Liver (tissue), 9 donors: ENCODE results near the gene LHFPL2. TPM values are rescaled to one million over a fixed set of nuclear protein-coding genes. Genes with fewer than 3 reads are reported as not detected.

ENCODE experiments used
- DNase-seq: peaks from one replicate; pipeline ENCODE4 v3.0.0-alpha.2; 2017; ENCODE audit warnings: low spot score
- H3K27ac ChIP-seq, 2 donors: one replicate each; pipeline ENCODE4 v1.7.0; 2013; ENCODE audit warnings: inconsistent platforms in 2 of 2, low read length in 2 of 2, control low read depth in 1 of 2, low read depth in 1 of 2, mild to moderate bottlenecking in 1 of 2
- H3K27me3 ChIP-seq, 4 donors: one replicate each; pipeline versions ENCODE4 v1.6.1 to v1.7.0; 2013; ENCODE audit warnings: low read length in 3 of 4, inconsistent platforms in 1 of 4, mild to moderate bottlenecking in 1 of 4, moderate library complexity in 1 of 4; ENCODE audit not compliant: control insufficient read depth in 4 of 4, insufficient read depth in 4 of 4
- H3K36me3 ChIP-seq, 4 donors: one replicate each; pipeline versions ENCODE4 v1.6.1 to v1.7.0; 2013; ENCODE audit warnings: low read length in 3 of 4, mild to moderate bottlenecking in 3 of 4, low read depth in 1 of 4, moderate library complexity in 1 of 4; ENCODE audit not compliant: control insufficient read depth in 4 of 4, insufficient read depth in 3 of 4
- H3K4me1 ChIP-seq, 4 donors: one replicate each; pipeline versions ENCODE4 v1.6.1 to v1.7.0; 2013; ENCODE audit warnings: low read length in 3 of 4, mild to moderate bottlenecking in 3 of 4, moderate library complexity in 1 of 4; ENCODE audit not compliant: control insufficient read depth in 4 of 4, insufficient read depth in 4 of 4
- H3K4me3 ChIP-seq, 3 donors: one replicate each; pipeline versions ENCODE4 v1.6.1 to v1.7.0; 2013; ENCODE audit warnings: low read length in 3 of 3, control low read depth in 1 of 3, low read depth in 1 of 3, mild to moderate bottlenecking in 1 of 3
- H3K9ac ChIP-seq, 2 donors: one replicate each; pipeline ENCODE4 v1.7.0; 2013; ENCODE audit warnings: low read length in 2 of 2, mild to moderate bottlenecking in 2 of 2, moderate library complexity in 2 of 2, control low read depth in 1 of 2, low read depth in 1 of 2
- H3K9me3 ChIP-seq, 4 donors: one replicate each; pipeline versions ENCODE4 v1.6.1 to v1.7.0; 2013; ENCODE audit warnings: low read length in 3 of 4; ENCODE audit not compliant: control insufficient read depth in 4 of 4
- EGR1 ChIP-seq, 2 donors: IDR thresholded peaks; 2 replicates each; pipeline ENCODE4 v1.6.1; 2016 to 2018; ENCODE audit warnings: antibody characterized with exemption in 2 of 2, low read depth in 2 of 2
- FOXA1 ChIP-seq: IDR thresholded peaks from 2 replicates; pipeline ENCODE4 v1.6.1; 2016; ENCODE audit warnings: antibody characterized with exemption
- FOXA2 ChIP-seq: IDR thresholded peaks from 2 replicates; pipeline ENCODE4 v1.6.1; 2016; ENCODE audit warnings: antibody characterized with exemption
- GABPA ChIP-seq, 2 donors: IDR thresholded peaks in 1 of 2; conservative IDR thresholded peaks in 1 of 2; 2 replicates each; pipeline ENCODE4 v1.6.1; 2016; ENCODE audit warnings: antibody characterized with exemption in 2 of 2, mild to moderate bottlenecking in 1 of 2, moderate library complexity in 1 of 2
- HNF4A ChIP-seq, 2 donors: conservative IDR thresholded peaks; 2 replicates each; pipeline ENCODE4 v1.6.1; 2016; ENCODE audit warnings: antibody characterized with exemption in 2 of 2, mild to moderate bottlenecking in 2 of 2
- HNF4G ChIP-seq: IDR thresholded peaks from 2 replicates; pipeline ENCODE4 v1.6.1; 2016; ENCODE audit warnings: antibody characterized with exemption
- JUND ChIP-seq, 2 donors: IDR thresholded peaks; 2 replicates each; pipeline ENCODE4 v1.6.1; 2016; ENCODE audit warnings: antibody characterized with exemption in 2 of 2
- NR2F2 ChIP-seq: IDR thresholded peaks from 2 replicates; pipeline ENCODE4 v1.6.1; 2016; ENCODE audit warnings: antibody characterized with exemption
- RAD21 ChIP-seq, 2 donors: IDR thresholded peaks; 2 replicates each; pipeline ENCODE4 v1.6.1; 2016; ENCODE audit warnings: antibody characterized with exemption in 2 of 2, mild to moderate bottlenecking in 2 of 2
- RXRA ChIP-seq, 2 donors: IDR thresholded peaks; 2 replicates each; pipeline ENCODE4 v1.6.1; 2017 to 2018; ENCODE audit warnings: antibody characterized with exemption in 2 of 2, mild to moderate bottlenecking in 1 of 2
- SP1 ChIP-seq: IDR thresholded peaks from 2 replicates; pipeline ENCODE4 v1.6.1; 2018; ENCODE audit warnings: antibody characterized with exemption, mild to moderate bottlenecking
- TAF1 ChIP-seq: conservative IDR thresholded peaks from 2 replicates; pipeline ENCODE4 v1.6.1; 2016; ENCODE audit warnings: antibody characterized with exemption, mild to moderate bottlenecking
- YY1 ChIP-seq: IDR thresholded peaks from 2 replicates; pipeline ENCODE4 v1.6.1; 2016; ENCODE audit warnings: antibody characterized with exemption, mild to moderate bottlenecking
- WGBS: extraction: QIAGEN DNeasy Blood & Tissue Kit; methylation state at CpG from one replicate; pipeline ENCODE4 v1.1.7; 2013; 5-methylcytosine and 5-hydroxymethylcytosine counted together
- polyA plus RNA-seq, 2 donors: library from polyadenylated mRNA; stranded (reverse) in 1 of 2; unstranded in 1 of 2; fragments of 200-250 nt in 1 of 2; fragments of >200 nt in 1 of 2; fragmentation: Nextera tagmentation in 1 of 2; extraction: Ambion mirVana in 1 of 2; gene quantifications; one replicate each; pipeline versions ENCODE4 v1.2.1 to v1.2.3, GENCODE V29; 2013 to 2015
- total RNA-seq, 2 donors: library from RNA; depleted of rRNA; stranded (reverse); fragments of >200 nt; gene quantifications; one replicate each; pipeline ENCODE4 v1.2.3, GENCODE V29; 2014
- TF ChIP-seq, protein P1 (sequence below): IDR thresholded peaks from 2 replicates; pipeline ENCODE4 v1.6.1; 2016; ENCODE audit warnings: antibody characterized with exemption
- TF ChIP-seq, protein P2 (sequence below): fragments of 150-350 bp; IDR thresholded peaks from 2 replicates; pipeline ENCODE4 v1.5.1; 2017; ENCODE audit warnings: improper control_type of control experiment, low read depth, low read length; ENCODE audit not compliant: missing input control
- TF ChIP-seq, protein P3 (sequence below): IDR thresholded peaks from 2 replicates; pipeline ENCODE4 v1.6.1; 2016; ENCODE audit warnings: antibody characterized with exemption
- TF ChIP-seq, protein P4 (sequence below): IDR thresholded peaks from 2 replicates; pipeline ENCODE4 v1.6.1; 2016; ENCODE audit warnings: antibody characterized with exemption, mild to moderate bottlenecking
- TF ChIP-seq, protein P5 (sequence below): IDR thresholded peaks from 2 replicates; pipeline ENCODE4 v1.6.1; 2016; ENCODE audit warnings: antibody characterized with exemption
- donor health status: healthy.
- donor health status: healthy.
- donor health status: healthy.
- donor health status: healthy.
- donor health status: healthy.

Gene LHFPL2
- total and polyA plus RNA-seq, 4 donors = 1.6 to 9.4 (median 5.6) TPM

DNA sequence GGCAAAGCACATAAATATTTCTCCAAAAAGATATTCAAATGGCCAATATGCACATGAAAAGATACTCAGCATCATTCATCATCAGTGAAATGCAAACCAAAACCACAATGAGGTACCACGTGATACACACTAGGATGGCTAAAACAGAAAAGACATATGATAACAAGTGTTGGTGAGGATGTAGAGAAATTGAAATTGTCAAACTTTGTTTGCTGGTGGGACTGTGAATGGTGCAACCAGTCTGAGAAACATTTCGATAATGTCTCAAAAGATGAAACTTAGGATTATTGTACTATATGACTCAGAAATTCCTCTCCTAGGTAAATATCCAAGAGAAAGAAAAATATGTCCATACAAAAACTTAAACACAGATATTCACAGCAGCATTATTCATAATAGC, 8.6 kb upstream of the LHFPL2 start:
- TF ChIP-seq, protein P1, sequence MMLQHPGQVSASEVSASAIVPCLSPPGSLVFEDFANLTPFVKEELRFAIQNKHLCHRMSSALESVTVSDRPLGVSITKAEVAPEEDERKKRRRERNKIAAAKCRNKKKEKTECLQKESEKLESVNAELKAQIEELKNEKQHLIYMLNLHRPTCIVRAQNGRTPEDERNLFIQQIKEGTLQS = no peak
- TF ChIP-seq RXRA (IDR thresholded peaks at IDR 0.05) = no peak
- no peak for TF ChIP-seq TAF1
- no peak for DNase-seq
- H3K9me3 ChIP-seq = no peaks in the 10 kb centered on the region
- no peak overlapping the region for H3K27ac ChIP-seq
- 93% methylated on average over 2 of the region's 2 CpGs for WGBS
- no peaks in the 10 kb centered on the region for H3K4me1 ChIP-seq
- no peaks in the 10 kb centered on the region for H3K36me3 ChIP-seq
- H3K4me3 ChIP-seq = no peak overlapping the region
- no peaks in the 10 kb centered on the region for H3K27me3 ChIP-seq
- H3K9ac ChIP-seq = no peak overlapping the region

DNA sequence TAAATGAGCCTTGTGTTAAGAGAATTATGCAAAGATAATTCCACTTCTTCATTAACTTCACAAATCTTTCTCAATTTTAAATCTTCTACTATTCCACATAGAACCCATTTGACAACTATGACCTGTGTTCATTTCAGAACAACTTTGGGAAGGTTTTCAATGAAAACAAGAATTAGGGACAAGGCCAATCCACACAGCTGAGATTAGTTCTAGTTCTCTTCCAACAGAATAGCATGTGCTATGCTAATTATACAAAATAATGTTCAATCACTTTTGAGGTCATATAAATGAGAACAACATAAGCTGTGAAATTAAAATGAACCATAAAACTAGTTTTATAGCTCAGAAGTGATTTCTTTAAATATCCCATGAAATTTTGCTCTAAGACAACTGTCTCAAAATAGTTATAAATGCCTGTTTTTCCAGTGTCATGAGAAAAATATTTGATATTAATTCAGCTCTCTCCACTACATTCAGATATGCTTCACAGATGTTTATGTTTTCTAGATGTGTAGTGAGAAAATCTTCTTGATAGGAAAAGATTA, 7.2 kb upstream of the LHFPL2 start:
- Histone ChIP-seq H3K36me3 (no peaks in the 10 kb centered on the region), H3K9me3 (no peaks in the 10 kb centered on the region), H3K4me3 (no peak overlapping the region), H3K4me1 (no peaks in the 10 kb centered on the region), H3K9ac (no peak overlapping the region), H3K27me3 (no peaks in the 10 kb centered on the region), H3K27ac (no peak overlapping the region)
- no peak for TF ChIP-seq RXRA (IDR thresholded peaks at IDR 0.05)
- TF ChIP-seq GABPA (IDR thresholded peaks at IDR 0.05 in 1 of 2, conservative IDR thresholded peaks at IDR 0.05 in 1 of 2) = no peak
- no peak for TF ChIP-seq RAD21 (IDR thresholded peaks at IDR 0.05)
- no peak for TF ChIP-seq YY1
- TF ChIP-seq FOXA2 = no peak
- TF ChIP-seq SP1 = no peak
- no peak for TF ChIP-seq EGR1 (IDR thresholded peaks at IDR 0.05; ENCODE audit: low read depth in 2 of 2)
- no peak for DNase-seq

DNA sequence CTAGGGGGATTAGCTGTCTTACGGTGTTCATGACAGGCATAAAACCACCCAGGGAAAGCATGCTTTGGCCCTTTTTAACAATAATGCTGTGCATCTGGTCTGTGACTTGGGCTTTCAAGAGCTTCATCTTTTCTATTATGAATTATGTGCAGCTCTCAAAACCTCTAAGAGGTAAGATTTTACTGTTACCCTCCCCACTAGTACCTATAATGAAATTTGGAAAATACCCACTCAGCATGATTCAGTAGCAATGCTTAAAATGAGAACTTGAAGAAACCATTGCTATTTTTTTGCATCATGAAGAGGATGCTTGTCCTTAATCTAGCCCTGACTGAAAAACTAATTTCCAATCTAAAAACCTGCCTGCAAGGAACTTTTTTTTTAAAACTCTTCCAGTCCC, 5.8 kb upstream of the LHFPL2 start:
- Histone ChIP-seq H3K27ac (no peak overlapping the region), H3K9me3 (no peaks in the 10 kb centered on the region), H3K4me1 (no peaks in the 10 kb centered on the region), H3K27me3 (no peaks in the 10 kb centered on the region), H3K9ac (no peak overlapping the region), H3K4me3 (no peak overlapping the region), H3K36me3 (no peaks in the 10 kb centered on the region)
- 93% methylated on average over 1 of the region's 1 CpG for WGBS
- no peak for TF ChIP-seq NR2F2
- TF ChIP-seq, protein P2, sequence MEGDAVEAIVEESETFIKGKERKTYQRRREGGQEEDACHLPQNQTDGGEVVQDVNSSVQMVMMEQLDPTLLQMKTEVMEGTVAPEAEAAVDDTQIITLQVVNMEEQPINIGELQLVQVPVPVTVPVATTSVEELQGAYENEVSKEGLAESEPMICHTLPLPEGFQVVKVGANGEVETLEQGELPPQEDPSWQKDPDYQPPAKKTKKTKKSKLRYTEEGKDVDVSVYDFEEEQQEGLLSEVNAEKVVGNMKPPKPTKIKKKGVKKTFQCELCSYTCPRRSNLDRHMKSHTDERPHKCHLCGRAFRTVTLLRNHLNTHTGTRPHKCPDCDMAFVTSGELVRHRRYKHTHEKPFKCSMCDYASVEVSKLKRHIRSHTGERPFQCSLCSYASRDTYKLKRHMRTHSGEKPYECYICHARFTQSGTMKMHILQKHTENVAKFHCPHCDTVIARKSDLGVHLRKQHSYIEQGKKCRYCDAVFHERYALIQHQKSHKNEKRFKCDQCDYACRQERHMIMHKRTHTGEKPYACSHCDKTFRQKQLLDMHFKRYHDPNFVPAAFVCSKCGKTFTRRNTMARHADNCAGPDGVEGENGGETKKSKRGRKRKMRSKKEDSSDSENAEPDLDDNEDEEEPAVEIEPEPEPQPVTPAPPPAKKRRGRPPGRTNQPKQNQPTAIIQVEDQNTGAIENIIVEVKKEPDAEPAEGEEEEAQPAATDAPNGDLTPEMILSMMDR = no peak
- TF ChIP-seq EGR1 (IDR thresholded peaks at IDR 0.05; ENCODE audit: low read depth in 2 of 2) = no peak
- TF ChIP-seq GABPA (IDR thresholded peaks at IDR 0.05 in 1 of 2, conservative IDR thresholded peaks at IDR 0.05 in 1 of 2) = no peak
- no peak for TF ChIP-seq FOXA2
- no peak for TF ChIP-seq TAF1
- no peak for TF ChIP-seq RXRA (IDR thresholded peaks at IDR 0.05)
- TF ChIP-seq, protein P3, sequence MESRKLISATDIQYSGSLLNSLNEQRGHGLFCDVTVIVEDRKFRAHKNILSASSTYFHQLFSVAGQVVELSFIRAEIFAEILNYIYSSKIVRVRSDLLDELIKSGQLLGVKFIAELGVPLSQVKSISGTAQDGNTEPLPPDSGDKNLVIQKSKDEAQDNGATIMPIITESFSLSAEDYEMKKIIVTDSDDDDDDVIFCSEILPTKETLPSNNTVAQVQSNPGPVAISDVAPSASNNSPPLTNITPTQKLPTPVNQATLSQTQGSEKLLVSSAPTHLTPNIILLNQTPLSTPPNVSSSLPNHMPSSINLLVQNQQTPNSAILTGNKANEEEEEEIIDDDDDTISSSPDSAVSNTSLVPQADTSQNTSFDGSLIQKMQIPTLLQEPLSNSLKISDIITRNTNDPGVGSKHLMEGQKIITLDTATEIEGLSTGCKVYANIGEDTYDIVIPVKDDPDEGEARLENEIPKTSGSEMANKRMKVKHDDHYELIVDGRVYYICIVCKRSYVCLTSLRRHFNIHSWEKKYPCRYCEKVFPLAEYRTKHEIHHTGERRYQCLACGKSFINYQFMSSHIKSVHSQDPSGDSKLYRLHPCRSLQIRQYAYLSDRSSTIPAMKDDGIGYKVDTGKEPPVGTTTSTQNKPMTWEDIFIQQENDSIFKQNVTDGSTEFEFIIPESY = no peak
- TF ChIP-seq, protein P1 = no peak
- no peak for TF ChIP-seq SP1
- no peak for TF ChIP-seq RAD21 (IDR thresholded peaks at IDR 0.05)
- TF ChIP-seq, protein P4, sequence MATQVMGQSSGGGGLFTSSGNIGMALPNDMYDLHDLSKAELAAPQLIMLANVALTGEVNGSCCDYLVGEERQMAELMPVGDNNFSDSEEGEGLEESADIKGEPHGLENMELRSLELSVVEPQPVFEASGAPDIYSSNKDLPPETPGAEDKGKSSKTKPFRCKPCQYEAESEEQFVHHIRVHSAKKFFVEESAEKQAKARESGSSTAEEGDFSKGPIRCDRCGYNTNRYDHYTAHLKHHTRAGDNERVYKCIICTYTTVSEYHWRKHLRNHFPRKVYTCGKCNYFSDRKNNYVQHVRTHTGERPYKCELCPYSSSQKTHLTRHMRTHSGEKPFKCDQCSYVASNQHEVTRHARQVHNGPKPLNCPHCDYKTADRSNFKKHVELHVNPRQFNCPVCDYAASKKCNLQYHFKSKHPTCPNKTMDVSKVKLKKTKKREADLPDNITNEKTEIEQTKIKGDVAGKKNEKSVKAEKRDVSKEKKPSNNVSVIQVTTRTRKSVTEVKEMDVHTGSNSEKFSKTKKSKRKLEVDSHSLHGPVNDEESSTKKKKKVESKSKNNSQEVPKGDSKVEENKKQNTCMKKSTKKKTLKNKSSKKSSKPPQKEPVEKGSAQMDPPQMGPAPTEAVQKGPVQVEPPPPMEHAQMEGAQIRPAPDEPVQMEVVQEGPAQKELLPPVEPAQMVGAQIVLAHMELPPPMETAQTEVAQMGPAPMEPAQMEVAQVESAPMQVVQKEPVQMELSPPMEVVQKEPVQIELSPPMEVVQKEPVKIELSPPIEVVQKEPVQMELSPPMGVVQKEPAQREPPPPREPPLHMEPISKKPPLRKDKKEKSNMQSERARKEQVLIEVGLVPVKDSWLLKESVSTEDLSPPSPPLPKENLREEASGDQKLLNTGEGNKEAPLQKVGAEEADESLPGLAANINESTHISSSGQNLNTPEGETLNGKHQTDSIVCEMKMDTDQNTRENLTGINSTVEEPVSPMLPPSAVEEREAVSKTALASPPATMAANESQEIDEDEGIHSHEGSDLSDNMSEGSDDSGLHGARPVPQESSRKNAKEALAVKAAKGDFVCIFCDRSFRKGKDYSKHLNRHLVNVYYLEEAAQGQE = no peak
- TF ChIP-seq HNF4G = no peak
- TF ChIP-seq JUND (IDR thresholded peaks at IDR 0.05) = no peak
- TF ChIP-seq HNF4A (conservative IDR thresholded peaks at IDR 0.05) = no peak
- TF ChIP-seq YY1 = no peak
- TF ChIP-seq, protein P5, sequence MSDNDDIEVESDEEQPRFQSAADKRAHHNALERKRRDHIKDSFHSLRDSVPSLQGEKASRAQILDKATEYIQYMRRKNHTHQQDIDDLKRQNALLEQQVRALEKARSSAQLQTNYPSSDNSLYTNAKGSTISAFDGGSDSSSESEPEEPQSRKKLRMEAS = no peak
- no peak for TF ChIP-seq FOXA1
- no peak for DNase-seq
